GM23338 (cell line): Measurements from ENCODE around the gene NELFA. TPM values are rescaled to one million over a fixed set of nuclear protein-coding genes. Genes with fewer than 3 reads are reported as not detected.

Experiments used
- ATAC-seq: fragments of 200-7000 bp; cut with Tn5 transposase; 3 replicates; pipeline ENCODE4 v1.9.1; 2020
- DNase-seq: peaks from one replicate; pipeline ENCODE4 v3.0.0-alpha.2; 2015; ENCODE audit warnings: low spot score
- H2AFZ ChIP-seq: fragments of 200-600 bp; sonication (generic); 2 replicates; pipeline ENCODE4 v1.8.0; 2016; ENCODE audit warnings: antibody characterized with exemption, mild to moderate bottlenecking, moderate library complexity
- H3F3A ChIP-seq: fragments of 200-600 bp; sonication (generic); replicated peaks from 2 replicates; pipeline ENCODE4 v1.8.0; 2017; ENCODE audit warnings: antibody characterized with exemption, mixed run types, low read depth
- H3K27ac ChIP-seq: fragments of 200-600 bp; sonication (generic); 2 replicates; pipeline ENCODE4 v1.6.1; 2016; ENCODE audit warnings: low read depth
- H3K27me3 ChIP-seq: fragments of 200-600 bp; sonication (generic); 2 replicates; pipeline ENCODE4 v1.8.0; 2016; ENCODE audit warnings: mild to moderate bottlenecking, mixed run types, moderate library complexity; ENCODE audit not compliant: insufficient read depth
- H3K36me3 ChIP-seq: fragments of 200-600 bp; sonication (generic); 2 replicates; pipeline ENCODE4 v1.8.0; 2016; ENCODE audit warnings: mild to moderate bottlenecking; ENCODE audit not compliant: insufficient read depth
- H3K4me1 ChIP-seq: fragments of 200-600 bp; sonication (generic); 2 replicates; pipeline ENCODE4 v1.8.0; 2016; ENCODE audit warnings: mild to moderate bottlenecking, moderate library complexity; ENCODE audit not compliant: insufficient read depth
- H3K4me2 ChIP-seq: fragments of 200-600 bp; sonication (generic); 2 replicates; pipeline ENCODE4 v1.7.1; 2017; ENCODE audit warnings: mixed run types
- H3K4me3 ChIP-seq: fragments of 200-600 bp; sonication (generic); 2 replicates; pipeline ENCODE4 v1.6.1; 2016; ENCODE audit warnings: mixed run types
- H3K79me2 ChIP-seq: fragments of 200-600 bp; sonication (generic); replicated peaks from 2 replicates; pipeline ENCODE4 v1.8.0; 2017; ENCODE audit warnings: mild to moderate bottlenecking; ENCODE audit not compliant: insufficient read depth
- H3K9me2 ChIP-seq: fragments of 200-600 bp; sonication (generic); 2 replicates; pipeline ENCODE4 v1.8.0; 2017; ENCODE audit not compliant: insufficient read depth
- H4K20me1 ChIP-seq: fragments of 200-600 bp; sonication (generic); replicated peaks from 2 replicates; pipeline ENCODE4 v1.8.0; 2017; ENCODE audit warnings: mild to moderate bottlenecking; ENCODE audit not compliant: insufficient read depth
- H3K27ac Mint-ChIP-seq: 2 replicates; pipeline ENCODE4 v1.8.0; 2020; ENCODE audit warnings: inconsistent platforms, mild to moderate bottlenecking, moderate library complexity, mixed read lengths
- H3K27me3 Mint-ChIP-seq: 3 replicates; pipeline ENCODE4 v1.8.0; 2022; ENCODE audit warnings: low read depth, mild to moderate bottlenecking, moderate library complexity, mixed read lengths, inconsistent platforms; ENCODE audit not compliant: insufficient read depth, poor library complexity
- H3K36me3 Mint-ChIP-seq: 3 replicates; pipeline ENCODE4 v1.8.0; 2021; ENCODE audit warnings: low read depth, mild to moderate bottlenecking, inconsistent platforms, moderate library complexity, mixed read lengths
- H3K4me1 Mint-ChIP-seq: 3 replicates; pipeline ENCODE4 v1.8.0; 2020; ENCODE audit warnings: mild to moderate bottlenecking, inconsistent platforms, mixed read lengths
- H3K4me3 Mint-ChIP-seq: 3 replicates; pipeline ENCODE4 v1.8.0; 2021; ENCODE audit warnings: moderate library complexity, mild to moderate bottlenecking, inconsistent platforms, mixed read lengths
- H3K9me3 Mint-ChIP-seq: 3 replicates; pipeline ENCODE4 v1.8.0; 2020; ENCODE audit warnings: moderate library complexity, mild to moderate bottlenecking, inconsistent platforms, mixed read lengths
- CREB1 ChIP-seq: fragments of 250-450 bp; sonication (Bioruptor Pico); IDR thresholded peaks from 2 replicates; pipeline ENCODE4 v1.5.0; 2020; ENCODE audit warnings: low read depth, mild to moderate bottlenecking, moderate library complexity
- EZH2phosphoT487 ChIP-seq: fragments of 200-600 bp; sonication (generic); IDR thresholded peaks from one replicate; pipeline ENCODE4 v1.8.1; 2018; ENCODE audit warnings: antibody characterized with exemption; ENCODE audit not compliant: unreplicated experiment
- JUNB ChIP-seq: IDR thresholded peaks from one replicate; pipeline ENCODE4 v1.6.1; 2016; ENCODE audit warnings: antibody characterized with exemption; ENCODE audit not compliant: unreplicated experiment
- NANOG ChIP-seq: IDR thresholded peaks from 2 replicates; pipeline ENCODE4 v1.6.1; 2016; ENCODE audit warnings: antibody characterized with exemption, borderline replicate concordance
- STAT1 ChIP-seq: IDR thresholded peaks from one replicate; pipeline ENCODE4 v1.6.1; 2016; ENCODE audit warnings: antibody characterized with exemption; ENCODE audit not compliant: unreplicated experiment
- ZNF114 ChIP-seq: fragments of 250-450 bp; sonication (Bioruptor Pico); IDR thresholded peaks from 2 replicates; pipeline ENCODE4 v1.5.0; 2020; ENCODE audit warnings: mild to moderate bottlenecking, moderate library complexity
- polyA plus RNA-seq: library from polyadenylated mRNA; unstranded; fragments of >200 nt; fragmentation: Nextera tagmentation; extraction: Ambion mirVana; gene quantifications from 2 replicates; pipeline ENCODE4 v1.2.1, GENCODE V29; 2016
- total RNA-seq: library from RNA; depleted of rRNA; stranded (reverse); fragments of >200 nt; shearing (Covaris generic); gene quantifications from 2 replicates; pipeline ENCODE4 v1.2.3, GENCODE V29; 2014
- TF ChIP-seq, protein P1 (sequence below): fragments of 250-450 bp; sonication (Bioruptor Pico); IDR thresholded peaks from 2 replicates; pipeline ENCODE4 v1.5.0; 2020; ENCODE audit warnings: mild to moderate bottlenecking, moderate library complexity
- TF ChIP-seq, protein P2 (sequence below): IDR thresholded peaks from 2 replicates; pipeline ENCODE4 v1.6.1; 2016; ENCODE audit warnings: antibody characterized with exemption
- TF ChIP-seq, protein P3 (sequence below), 2 experiments: fragments of 200-600 bp in 1 of 2; sonication (generic) in 1 of 2; conservative IDR thresholded peaks; 2 replicates each; pipeline versions ENCODE4 v1.5.1 to v1.6.1; 2016 to 2017; ENCODE audit warnings: antibody characterized with exemption in 2 of 2, low read depth in 2 of 2, mild to moderate bottlenecking in 2 of 2, moderate library complexity in 1 of 2

NELFA gene
- total and polyA plus RNA-seq, 2 experiments from 2014 or later: 62.8 to 63.3 TPM

DNA sequence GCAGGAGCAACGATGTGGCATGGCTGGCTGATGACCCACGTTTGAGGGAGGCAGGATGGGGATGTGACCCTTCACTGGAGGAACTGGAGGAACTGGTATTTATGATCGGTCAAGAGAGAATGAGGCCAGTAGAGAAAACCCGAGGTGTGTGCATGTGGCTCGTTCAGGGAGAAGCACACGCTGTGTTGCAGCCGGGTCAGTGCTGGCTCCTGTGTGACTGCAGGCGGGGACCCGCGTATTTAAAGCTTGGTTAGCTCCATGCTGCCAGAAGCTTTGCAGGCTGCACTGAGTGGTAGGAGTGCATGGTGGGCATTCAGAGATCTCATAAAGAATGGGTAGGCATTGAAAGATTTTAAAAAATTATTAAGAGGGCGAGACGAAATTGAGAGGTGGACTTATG lies 52.1 kb downstream of the NELFA start (continued):
- TF ChIP-seq, protein P1, sequence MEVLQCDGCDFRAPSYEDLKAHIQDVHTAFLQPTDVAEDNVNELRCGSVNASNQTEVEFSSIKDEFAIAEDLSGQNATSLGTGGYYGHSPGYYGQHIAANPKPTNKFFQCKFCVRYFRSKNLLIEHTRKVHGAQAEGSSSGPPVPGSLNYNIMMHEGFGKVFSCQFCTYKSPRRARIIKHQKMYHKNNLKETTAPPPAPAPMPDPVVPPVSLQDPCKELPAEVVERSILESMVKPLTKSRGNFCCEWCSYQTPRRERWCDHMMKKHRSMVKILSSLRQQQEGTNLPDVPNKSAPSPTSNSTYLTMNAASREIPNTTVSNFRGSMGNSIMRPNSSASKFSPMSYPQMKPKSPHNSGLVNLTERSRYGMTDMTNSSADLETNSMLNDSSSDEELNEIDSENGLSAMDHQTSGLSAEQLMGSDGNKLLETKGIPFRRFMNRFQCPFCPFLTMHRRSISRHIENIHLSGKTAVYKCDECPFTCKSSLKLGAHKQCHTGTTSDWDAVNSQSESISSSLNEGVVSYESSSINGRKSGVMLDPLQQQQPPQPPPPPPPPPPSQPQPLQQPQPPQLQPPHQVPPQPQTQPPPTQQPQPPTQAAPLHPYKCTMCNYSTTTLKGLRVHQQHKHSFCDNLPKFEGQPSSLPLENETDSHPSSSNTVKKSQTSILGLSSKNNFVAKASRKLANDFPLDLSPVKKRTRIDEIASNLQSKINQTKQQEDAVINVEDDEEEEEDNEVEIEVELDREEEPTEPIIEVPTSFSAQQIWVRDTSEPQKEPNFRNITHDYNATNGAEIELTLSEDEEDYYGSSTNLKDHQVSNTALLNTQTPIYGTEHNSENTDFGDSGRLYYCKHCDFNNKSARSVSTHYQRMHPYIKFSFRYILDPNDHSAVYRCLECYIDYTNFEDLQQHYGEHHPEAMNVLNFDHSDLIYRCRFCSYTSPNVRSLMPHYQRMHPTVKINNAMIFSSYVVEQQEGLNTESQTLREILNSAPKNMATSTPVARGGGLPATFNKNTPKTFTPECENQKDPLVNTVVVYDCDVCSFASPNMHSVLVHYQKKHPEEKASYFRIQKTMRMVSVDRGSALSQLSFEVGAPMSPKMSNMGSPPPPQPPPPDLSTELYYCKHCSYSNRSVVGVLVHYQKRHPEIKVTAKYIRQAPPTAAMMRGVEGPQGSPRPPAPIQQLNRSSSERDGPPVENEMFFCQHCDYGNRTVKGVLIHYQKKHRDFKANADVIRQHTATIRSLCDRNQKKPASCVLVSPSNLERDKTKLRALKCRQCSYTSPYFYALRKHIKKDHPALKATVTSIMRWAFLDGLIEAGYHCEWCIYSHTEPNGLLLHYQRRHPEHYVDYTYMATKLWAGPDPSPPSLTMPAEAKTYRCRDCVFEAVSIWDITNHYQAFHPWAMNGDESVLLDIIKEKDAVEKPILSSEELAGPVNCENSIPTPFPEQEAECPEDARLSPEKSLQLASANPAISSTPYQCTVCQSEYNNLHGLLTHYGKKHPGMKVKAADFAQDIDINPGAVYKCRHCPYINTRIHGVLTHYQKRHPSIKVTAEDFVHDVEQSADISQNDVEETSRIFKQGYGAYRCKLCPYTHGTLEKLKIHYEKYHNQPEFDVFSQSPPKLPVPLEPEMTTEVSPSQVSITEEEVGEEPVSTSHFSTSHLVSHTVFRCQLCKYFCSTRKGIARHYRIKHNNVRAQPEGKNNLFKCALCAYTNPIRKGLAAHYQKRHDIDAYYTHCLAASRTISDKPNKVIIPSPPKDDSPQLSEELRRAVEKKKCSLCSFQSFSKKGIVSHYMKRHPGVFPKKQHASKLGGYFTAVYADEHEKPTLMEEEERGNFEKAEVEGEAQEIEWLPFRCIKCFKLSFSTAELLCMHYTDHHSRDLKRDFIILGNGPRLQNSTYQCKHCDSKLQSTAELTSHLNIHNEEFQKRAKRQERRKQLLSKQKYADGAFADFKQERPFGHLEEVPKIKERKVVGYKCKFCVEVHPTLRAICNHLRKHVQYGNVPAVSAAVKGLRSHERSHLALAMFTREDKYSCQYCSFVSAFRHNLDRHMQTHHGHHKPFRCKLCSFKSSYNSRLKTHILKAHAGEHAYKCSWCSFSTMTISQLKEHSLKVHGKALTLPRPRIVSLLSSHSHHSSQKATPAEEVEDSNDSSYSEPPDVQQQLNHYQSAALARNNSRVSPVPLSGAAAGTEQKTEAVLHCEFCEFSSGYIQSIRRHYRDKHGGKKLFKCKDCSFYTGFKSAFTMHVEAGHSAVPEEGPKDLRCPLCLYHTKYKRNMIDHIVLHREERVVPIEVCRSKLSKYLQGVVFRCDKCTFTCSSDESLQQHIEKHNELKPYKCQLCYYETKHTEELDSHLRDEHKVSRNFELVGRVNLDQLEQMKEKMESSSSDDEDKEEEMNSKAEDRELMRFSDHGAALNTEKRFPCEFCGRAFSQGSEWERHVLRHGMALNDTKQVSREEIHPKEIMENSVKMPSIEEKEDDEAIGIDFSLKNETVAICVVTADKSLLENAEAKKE (CRISPR knock-in tag): no peak
- TF ChIP-seq STAT1 (no peak), JUNB (no peak), EZH2phosphoT487 (no peak), NANOG (no peak)
- TF ChIP-seq, protein P2, sequence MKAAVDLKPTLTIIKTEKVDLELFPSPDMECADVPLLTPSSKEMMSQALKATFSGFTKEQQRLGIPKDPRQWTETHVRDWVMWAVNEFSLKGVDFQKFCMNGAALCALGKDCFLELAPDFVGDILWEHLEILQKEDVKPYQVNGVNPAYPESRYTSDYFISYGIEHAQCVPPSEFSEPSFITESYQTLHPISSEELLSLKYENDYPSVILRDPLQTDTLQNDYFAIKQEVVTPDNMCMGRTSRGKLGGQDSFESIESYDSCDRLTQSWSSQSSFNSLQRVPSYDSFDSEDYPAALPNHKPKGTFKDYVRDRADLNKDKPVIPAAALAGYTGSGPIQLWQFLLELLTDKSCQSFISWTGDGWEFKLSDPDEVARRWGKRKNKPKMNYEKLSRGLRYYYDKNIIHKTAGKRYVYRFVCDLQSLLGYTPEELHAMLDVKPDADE: no peak

DNA sequence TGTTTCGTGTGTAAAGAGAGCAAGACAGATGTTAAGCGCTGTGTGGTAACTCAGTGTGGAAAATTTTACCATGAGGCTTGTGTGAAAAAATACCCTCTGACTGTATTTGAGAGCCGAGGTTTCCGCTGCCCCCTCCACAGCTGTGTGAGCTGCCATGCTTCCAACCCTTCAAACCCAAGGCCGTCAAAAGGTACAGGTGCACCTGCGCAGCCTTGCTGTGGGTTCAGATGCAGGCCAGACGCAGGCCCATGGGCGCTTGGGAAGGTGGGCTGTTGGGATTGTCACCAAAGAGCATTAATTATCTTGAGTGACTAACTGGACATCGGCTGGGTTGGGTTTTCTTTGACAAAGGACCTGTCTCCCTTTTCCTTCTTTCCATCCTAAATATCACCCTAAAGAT lies 55.4 kb downstream of the NELFA start:
- H3K27ac ChIP-seq: no peak overlapping the region
- Mint-ChIP-seq H3K27me3 (peaks cover 2% of the 10 kb centered on the region), H3K4me1 (no peaks in the 10 kb centered on the region), H3K36me3 (peaks cover 44% of the 10 kb centered on the region), H3K4me3 (no peak overlapping the region), H3K27ac (no peak overlapping the region), H3K9me3 (no peaks in the 10 kb centered on the region)
- H3K36me3 ChIP-seq: peaks cover 7% of the 10 kb centered on the region; the same call in 1 of the 2 replicates
- ATAC-seq (no peak), DNase-seq (no peak)
- no peak overlapping the region for H3K4me2 ChIP-seq
- no peaks in the 10 kb centered on the region for H3K4me1 ChIP-seq
- H3K9me2 ChIP-seq: no peaks in the 10 kb centered on the region
- H4K20me1 ChIP-seq: peaks cover 23% of the 10 kb centered on the region
- no peak overlapping the region for H2AFZ ChIP-seq
- no peaks in the 10 kb centered on the region for H3F3A ChIP-seq
- H3K4me3 ChIP-seq: no peak overlapping the region
- no peaks in the 10 kb centered on the region for H3K79me2 ChIP-seq
- no peaks in the 10 kb centered on the region for H3K27me3 ChIP-seq
- TF ChIP-seq JUNB (no peak), NANOG (no peak), ZNF114 (CRISPR knock-in tag) (no peak), CREB1 (CRISPR knock-in tag) (no peak), EZH2phosphoT487 (no peak)
- TF ChIP-seq, protein P2: no peak
- TF ChIP-seq, protein P3, sequence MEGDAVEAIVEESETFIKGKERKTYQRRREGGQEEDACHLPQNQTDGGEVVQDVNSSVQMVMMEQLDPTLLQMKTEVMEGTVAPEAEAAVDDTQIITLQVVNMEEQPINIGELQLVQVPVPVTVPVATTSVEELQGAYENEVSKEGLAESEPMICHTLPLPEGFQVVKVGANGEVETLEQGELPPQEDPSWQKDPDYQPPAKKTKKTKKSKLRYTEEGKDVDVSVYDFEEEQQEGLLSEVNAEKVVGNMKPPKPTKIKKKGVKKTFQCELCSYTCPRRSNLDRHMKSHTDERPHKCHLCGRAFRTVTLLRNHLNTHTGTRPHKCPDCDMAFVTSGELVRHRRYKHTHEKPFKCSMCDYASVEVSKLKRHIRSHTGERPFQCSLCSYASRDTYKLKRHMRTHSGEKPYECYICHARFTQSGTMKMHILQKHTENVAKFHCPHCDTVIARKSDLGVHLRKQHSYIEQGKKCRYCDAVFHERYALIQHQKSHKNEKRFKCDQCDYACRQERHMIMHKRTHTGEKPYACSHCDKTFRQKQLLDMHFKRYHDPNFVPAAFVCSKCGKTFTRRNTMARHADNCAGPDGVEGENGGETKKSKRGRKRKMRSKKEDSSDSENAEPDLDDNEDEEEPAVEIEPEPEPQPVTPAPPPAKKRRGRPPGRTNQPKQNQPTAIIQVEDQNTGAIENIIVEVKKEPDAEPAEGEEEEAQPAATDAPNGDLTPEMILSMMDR (conservative IDR thresholded peaks at IDR 0.05; ENCODE audit: low read depth in 2 of 2): no peak
